ENCODE data around the gene BSCL2. TPM values are rescaled to one million over a fixed set of nuclear protein-coding genes. Genes with fewer than 3 reads are reported as not detected.
A peak's percentile ranks its signal among the peaks of the same experiment; 100 is the strongest.
"Not testable (repeated sequence)": the region's sequence is repeated elsewhere in the genome, so short reads cannot be mapped to it uniquely, and the experiment has no call there.

BSCL2 gene
- total RNA-seq, 1 donor from 2014 or later: 550 TPM

DNA sequence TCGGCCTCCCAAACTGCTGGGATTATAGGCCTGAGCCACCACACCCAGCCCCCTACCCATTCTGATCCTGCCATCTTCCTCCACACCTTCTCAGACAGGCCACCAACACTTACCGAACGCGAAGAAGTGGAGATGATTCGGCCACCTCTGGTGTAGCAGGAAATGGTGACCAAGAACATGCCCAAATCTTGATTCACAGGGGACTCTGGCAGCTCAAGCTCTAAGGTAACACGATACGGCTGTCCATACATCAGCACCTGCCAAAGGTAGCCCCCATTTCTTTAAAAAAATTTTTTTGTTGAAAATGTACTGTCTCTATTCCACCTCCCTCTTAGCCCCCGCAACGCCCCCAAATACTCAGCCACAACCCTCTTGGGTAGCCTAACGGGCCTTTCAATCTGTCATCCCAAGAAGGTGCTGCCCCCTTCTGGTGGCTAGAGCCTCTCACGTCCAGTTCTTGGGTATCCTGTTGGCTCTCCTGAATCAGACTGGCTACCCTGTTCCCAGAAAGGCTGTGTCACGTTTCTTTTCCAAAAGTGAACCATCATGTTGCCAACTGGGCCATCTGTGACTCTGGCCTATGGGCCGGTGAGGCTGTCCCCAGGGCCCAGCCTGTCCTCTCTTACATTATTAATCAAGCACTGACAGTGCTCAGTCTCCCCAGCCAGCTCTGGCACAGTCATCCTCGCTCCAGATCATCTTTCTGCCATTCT, 12.6 kb downstream of the BSCL2 start:
- Mint-ChIP-seq H3K4me3 (ENCODE audit: unreplicated experiment) (peak overlapping the region; percentile 85), H3K27me3 (ENCODE audit: unreplicated experiment) (no peaks in the 10 kb centered on the region), H3K4me1 (ENCODE audit: low read depth, unreplicated experiment) (peaks cover 14% of the 10 kb centered on the region), H3K27ac (ENCODE audit: unreplicated experiment) (peak overlapping the region; percentile 96), H3K36me3 (ENCODE audit: unreplicated experiment) (peaks cover 4% of the 10 kb centered on the region), H3K9me3 (ENCODE audit: unreplicated experiment) (peaks cover 4% of the 10 kb centered on the region)
- TF ChIP-seq, protein P1, sequence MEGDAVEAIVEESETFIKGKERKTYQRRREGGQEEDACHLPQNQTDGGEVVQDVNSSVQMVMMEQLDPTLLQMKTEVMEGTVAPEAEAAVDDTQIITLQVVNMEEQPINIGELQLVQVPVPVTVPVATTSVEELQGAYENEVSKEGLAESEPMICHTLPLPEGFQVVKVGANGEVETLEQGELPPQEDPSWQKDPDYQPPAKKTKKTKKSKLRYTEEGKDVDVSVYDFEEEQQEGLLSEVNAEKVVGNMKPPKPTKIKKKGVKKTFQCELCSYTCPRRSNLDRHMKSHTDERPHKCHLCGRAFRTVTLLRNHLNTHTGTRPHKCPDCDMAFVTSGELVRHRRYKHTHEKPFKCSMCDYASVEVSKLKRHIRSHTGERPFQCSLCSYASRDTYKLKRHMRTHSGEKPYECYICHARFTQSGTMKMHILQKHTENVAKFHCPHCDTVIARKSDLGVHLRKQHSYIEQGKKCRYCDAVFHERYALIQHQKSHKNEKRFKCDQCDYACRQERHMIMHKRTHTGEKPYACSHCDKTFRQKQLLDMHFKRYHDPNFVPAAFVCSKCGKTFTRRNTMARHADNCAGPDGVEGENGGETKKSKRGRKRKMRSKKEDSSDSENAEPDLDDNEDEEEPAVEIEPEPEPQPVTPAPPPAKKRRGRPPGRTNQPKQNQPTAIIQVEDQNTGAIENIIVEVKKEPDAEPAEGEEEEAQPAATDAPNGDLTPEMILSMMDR (IDR thresholded peaks at IDR 0.05; ENCODE audit: partially characterized antibody, unreplicated experiment): peak; percentile 84
- DNase-seq: peak; percentile 77

DNA sequence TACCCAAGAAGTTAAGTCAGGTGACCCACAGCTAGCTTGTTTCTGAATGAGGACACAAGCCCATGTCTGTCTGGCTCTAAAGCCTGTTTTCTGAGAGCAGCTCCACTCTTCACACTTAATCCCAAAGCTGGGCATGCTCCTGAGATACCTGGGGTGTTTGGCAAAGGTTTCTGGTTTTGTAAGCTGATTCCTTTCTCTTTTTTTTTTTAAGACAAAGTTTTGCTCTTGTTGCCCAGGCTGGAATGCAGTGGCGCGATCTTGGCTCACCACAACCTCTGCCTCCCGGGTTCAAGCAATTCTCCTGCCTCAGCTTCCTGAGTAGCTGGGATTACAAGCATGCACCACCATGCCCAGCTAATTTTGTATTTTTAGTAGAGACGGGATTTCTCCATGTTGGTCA, 13.6 kb downstream of the BSCL2 start:
- H3K36me3 Mint-ChIP-seq (ENCODE audit: unreplicated experiment); H3K27me3 Mint-ChIP-seq (ENCODE audit: unreplicated experiment); H3K4me3 Mint-ChIP-seq (ENCODE audit: unreplicated experiment); H3K27ac Mint-ChIP-seq (ENCODE audit: unreplicated experiment); H3K9me3 Mint-ChIP-seq (ENCODE audit: unreplicated experiment); DNase-seq: not testable (repeated sequence)
- peaks cover 20% of the 10 kb centered on the region for H3K4me1 Mint-ChIP-seq (ENCODE audit: low read depth, unreplicated experiment)

GRCh38 chr11:62689421-62690183, 17.6 kb downstream of the BSCL2 start, which contains the start of gene LRRN4CL:
Gene LRRN4CL, minus strand, starts transcription at chr11:62689530. Its CDS starts 1,022 bp downstream, at chr11:62688508.
- peaks cover 12% of the 10 kb centered on the region for H3K9me3 Mint-ChIP-seq (ENCODE audit: unreplicated experiment)
- H3K27me3 Mint-ChIP-seq (ENCODE audit: unreplicated experiment): peaks cover 4% of the 10 kb centered on the region
- H3K4me1 Mint-ChIP-seq (ENCODE audit: low read depth, unreplicated experiment): peaks cover 18% of the 10 kb centered on the region
- TF ChIP-seq, protein P1 (IDR thresholded peaks at IDR 0.05; ENCODE audit: partially characterized antibody, unreplicated experiment): no peak
- DNase-seq: no peak
- peak within 1 kb of the TSS; percentile 64 for H3K27ac Mint-ChIP-seq (ENCODE audit: unreplicated experiment)
- H3K4me3 Mint-ChIP-seq (ENCODE audit: unreplicated experiment): peak within 1 kb of the TSS; percentile 52
- H3K36me3 Mint-ChIP-seq (ENCODE audit: unreplicated experiment): peaks cover 4% of the 10 kb centered on the region

DNA sequence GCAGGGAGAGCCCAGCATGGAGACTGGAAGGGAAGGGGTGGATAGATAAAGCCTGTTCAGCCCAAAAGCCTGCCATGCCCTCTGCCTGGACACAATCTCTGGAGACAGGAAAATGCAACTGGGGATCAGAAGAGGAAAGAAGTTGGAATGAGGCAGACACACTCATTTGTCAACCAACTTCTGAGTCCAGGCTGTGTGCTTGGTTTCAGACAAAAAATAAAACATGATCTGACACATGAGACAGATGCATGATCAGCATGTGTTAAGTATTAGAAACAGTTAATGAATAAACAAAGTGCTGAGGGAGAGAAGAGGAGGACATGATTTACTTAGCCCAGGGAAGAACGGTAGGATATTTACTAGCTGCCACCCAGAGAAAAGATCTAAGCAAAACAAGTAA, 18.7 kb downstream of the BSCL2 start:
- DNase-seq: no peak
- Mint-ChIP-seq H3K27me3 (ENCODE audit: unreplicated experiment) (peaks cover 4% of the 10 kb centered on the region), H3K4me3 (ENCODE audit: unreplicated experiment) (peak overlapping the region; percentile 22), H3K4me1 (ENCODE audit: low read depth, unreplicated experiment) (peaks cover 15% of the 10 kb centered on the region), H3K27ac (ENCODE audit: unreplicated experiment) (no peak overlapping the region), H3K9me3 (ENCODE audit: unreplicated experiment) (peaks cover 12% of the 10 kb centered on the region), H3K36me3 (ENCODE audit: unreplicated experiment) (peaks cover 4% of the 10 kb centered on the region)
- TF ChIP-seq, protein P1 (IDR thresholded peaks at IDR 0.05; ENCODE audit: partially characterized antibody, unreplicated experiment): no peak

DNA sequence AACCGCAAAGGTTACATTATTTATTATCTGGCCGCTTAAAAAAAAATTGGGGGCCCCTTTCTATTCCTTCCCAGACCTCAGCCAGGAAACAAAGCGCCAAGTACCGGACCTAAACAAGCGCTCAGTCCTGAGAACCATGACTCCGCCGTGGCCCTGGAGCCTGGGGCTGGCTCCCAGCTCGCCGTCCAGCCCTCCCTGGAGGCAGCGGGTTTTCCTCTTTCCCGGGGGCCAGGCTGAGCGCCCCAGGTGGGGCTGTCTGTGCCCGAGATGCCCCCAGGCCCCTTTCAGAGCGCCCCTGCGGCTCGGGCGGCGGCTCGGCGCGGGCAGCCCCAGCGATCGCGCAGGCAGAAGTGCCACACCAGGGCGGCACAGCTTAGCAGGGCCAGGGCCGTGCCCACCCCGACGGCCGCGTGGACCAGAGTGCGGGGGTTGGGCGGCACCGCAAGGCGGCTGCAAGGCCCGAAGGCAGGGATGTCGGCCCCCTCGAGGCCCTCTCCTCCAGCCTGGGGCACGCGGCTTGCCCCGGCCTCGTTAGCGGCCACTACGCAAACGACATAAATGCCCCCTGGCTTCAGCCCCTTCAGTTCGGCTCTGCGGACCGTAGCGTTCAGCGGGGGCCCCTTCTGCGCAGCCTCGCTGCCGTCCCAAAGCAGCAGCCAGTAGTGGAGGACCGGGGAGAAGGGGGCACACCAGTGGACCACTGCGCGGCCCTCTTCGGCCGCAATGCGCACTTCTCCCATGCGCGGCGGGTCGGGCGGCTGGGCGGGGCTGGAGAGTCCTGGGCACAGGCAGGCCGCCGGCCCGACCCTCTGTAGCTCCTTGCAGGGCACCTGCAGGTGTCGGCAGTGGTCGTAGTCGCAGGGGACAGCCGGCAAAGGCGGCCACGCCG, 19.5 kb downstream of the BSCL2 start:
- H3K36me3 Mint-ChIP-seq (ENCODE audit: unreplicated experiment): peaks cover 4% of the 10 kb centered on the region
- no peak overlapping the region for H3K4me3 Mint-ChIP-seq (ENCODE audit: unreplicated experiment)
- H3K4me1 Mint-ChIP-seq (ENCODE audit: low read depth, unreplicated experiment): peaks cover 12% of the 10 kb centered on the region
- no peak overlapping the region for H3K27ac Mint-ChIP-seq (ENCODE audit: unreplicated experiment)
- peak; percentile 57 for DNase-seq
- H3K9me3 Mint-ChIP-seq (ENCODE audit: unreplicated experiment): peaks cover 10% of the 10 kb centered on the region
- TF ChIP-seq, protein P1 (IDR thresholded peaks at IDR 0.05; ENCODE audit: partially characterized antibody, unreplicated experiment): no peak
- peaks cover 4% of the 10 kb centered on the region for H3K27me3 Mint-ChIP-seq (ENCODE audit: unreplicated experiment)
